PFSK-1 (cell line): ENCODE measurements around the gene RFX4.

ENCODE experiments used
- FOXP2 ChIP-seq: optimal IDR thresholded peaks from 2 replicates; pipeline ENCODE3; 2011; ENCODE audit warnings: borderline replicate concordance, control low read depth, inconsistent platforms; ENCODE audit not compliant: insufficient read depth; ENCODE audit errors: extremely low read length, extremely low read depth
- POLR2AphosphoS5 ChIP-seq: IDR thresholded peaks from 2 replicates; pipeline ENCODE4 v1.6.1; 2012; ENCODE audit warnings: low read depth, mild to moderate bottlenecking, control low read depth, low read length, moderate library complexity
- SIN3A ChIP-seq: IDR thresholded peaks from 2 replicates; pipeline ENCODE4 v1.6.1; 2012; ENCODE audit warnings: mild to moderate bottlenecking, low read length, moderate library complexity, borderline replicate concordance; ENCODE audit not compliant: insufficient read depth
- TAF1 ChIP-seq: IDR thresholded peaks from 2 replicates; pipeline ENCODE4 v1.6.1; 2012; ENCODE audit warnings: low read length, control low read depth, borderline replicate concordance; ENCODE audit not compliant: insufficient read depth
- TF ChIP-seq, protein P1 (sequence below), 2 experiments: IDR thresholded peaks; 2 replicates each; pipeline versions ENCODE4 v1.6.1 to v1.8.0; 2011 to 2012; ENCODE audit warnings: low read depth in 2 of 2, low read length in 2 of 2, control low read depth in 1 of 2, inconsistent platforms in 1 of 2, mild to moderate bottlenecking in 1 of 2, moderate library complexity in 1 of 2; ENCODE audit not compliant: insufficient read depth in 1 of 2

The RFX4 gene

DNA sequence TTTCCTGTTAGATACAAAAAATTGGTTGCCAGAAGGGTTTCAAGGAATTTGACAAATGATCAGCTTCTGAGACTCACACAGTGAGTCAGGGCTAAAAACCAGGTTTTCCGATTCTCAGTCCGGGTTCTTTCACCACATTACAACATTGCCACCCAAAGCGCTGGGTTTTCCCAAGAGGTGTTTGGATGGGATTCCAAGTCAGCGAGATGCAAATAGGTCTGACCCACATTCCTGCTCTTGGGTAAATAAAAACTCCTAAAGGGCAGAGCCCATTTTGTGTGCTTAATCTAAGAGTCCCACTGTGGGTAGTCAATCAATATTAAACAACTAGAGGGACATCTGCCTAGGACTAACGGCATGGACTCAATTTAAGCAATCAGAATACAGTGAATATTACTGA lies 186.3 kb downstream of the RFX4 start:
- TF ChIP-seq SIN3A (no peak), FOXP2 (no peak), TAF1 (no peak), POLR2AphosphoS5 (no peak)
- TF ChIP-seq, protein P1, sequence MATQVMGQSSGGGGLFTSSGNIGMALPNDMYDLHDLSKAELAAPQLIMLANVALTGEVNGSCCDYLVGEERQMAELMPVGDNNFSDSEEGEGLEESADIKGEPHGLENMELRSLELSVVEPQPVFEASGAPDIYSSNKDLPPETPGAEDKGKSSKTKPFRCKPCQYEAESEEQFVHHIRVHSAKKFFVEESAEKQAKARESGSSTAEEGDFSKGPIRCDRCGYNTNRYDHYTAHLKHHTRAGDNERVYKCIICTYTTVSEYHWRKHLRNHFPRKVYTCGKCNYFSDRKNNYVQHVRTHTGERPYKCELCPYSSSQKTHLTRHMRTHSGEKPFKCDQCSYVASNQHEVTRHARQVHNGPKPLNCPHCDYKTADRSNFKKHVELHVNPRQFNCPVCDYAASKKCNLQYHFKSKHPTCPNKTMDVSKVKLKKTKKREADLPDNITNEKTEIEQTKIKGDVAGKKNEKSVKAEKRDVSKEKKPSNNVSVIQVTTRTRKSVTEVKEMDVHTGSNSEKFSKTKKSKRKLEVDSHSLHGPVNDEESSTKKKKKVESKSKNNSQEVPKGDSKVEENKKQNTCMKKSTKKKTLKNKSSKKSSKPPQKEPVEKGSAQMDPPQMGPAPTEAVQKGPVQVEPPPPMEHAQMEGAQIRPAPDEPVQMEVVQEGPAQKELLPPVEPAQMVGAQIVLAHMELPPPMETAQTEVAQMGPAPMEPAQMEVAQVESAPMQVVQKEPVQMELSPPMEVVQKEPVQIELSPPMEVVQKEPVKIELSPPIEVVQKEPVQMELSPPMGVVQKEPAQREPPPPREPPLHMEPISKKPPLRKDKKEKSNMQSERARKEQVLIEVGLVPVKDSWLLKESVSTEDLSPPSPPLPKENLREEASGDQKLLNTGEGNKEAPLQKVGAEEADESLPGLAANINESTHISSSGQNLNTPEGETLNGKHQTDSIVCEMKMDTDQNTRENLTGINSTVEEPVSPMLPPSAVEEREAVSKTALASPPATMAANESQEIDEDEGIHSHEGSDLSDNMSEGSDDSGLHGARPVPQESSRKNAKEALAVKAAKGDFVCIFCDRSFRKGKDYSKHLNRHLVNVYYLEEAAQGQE (IDR thresholded peaks at IDR 0.05; ENCODE audit: insufficient read depth in 1 of 2, low read depth in 2 of 2, low read length in 2 of 2) = no peak

DNA sequence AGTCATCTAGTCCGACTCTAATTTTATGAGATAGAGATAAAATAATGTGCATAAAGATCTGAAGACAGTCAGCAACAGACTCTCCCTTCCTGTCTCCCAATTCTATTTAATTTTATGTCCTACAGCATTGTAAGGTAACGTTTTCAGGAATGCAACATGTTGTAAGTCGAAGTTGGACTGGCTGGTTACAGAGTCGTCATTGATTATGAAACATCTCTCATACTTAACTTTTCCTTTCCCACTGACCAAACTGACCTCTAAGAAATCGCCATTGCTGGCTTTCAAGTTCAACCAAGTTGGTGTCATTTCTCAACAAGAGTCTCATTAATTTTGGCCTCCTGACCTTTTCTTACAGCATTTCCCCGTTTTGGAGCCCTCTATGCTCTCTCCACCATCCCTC lies 186.7 kb downstream of the RFX4 start:
- TF ChIP-seq FOXP2 (no peak), SIN3A (no peak), TAF1 (no peak), POLR2AphosphoS5 (no peak)
- TF ChIP-seq, protein P1 (IDR thresholded peaks at IDR 0.05; ENCODE audit: insufficient read depth in 1 of 2, low read depth in 2 of 2, low read length in 2 of 2) = no peak

DNA sequence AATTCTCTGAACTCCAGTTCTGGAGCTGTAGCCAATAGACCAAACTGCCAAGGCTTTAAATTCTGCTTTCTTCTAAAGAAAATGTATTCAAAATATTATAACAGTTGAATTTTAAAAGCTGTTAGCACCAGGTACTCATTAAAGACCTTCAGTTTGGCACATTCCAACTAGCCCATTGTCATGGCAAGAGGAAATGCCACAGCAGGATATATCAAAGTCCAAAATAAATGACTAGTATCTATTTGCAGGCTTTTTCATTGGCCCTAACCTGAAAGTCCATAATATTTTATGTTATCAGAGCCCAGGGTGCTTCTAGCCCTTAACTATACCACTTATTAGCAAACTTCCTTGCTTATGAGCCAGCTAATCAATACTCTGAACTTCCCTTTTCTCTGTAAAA lies 188.6 kb downstream of the RFX4 start:
- no peak for TF ChIP-seq TAF1
- TF ChIP-seq FOXP2 = no peak
- TF ChIP-seq SIN3A = no peak
- TF ChIP-seq POLR2AphosphoS5 = no peak

DNA sequence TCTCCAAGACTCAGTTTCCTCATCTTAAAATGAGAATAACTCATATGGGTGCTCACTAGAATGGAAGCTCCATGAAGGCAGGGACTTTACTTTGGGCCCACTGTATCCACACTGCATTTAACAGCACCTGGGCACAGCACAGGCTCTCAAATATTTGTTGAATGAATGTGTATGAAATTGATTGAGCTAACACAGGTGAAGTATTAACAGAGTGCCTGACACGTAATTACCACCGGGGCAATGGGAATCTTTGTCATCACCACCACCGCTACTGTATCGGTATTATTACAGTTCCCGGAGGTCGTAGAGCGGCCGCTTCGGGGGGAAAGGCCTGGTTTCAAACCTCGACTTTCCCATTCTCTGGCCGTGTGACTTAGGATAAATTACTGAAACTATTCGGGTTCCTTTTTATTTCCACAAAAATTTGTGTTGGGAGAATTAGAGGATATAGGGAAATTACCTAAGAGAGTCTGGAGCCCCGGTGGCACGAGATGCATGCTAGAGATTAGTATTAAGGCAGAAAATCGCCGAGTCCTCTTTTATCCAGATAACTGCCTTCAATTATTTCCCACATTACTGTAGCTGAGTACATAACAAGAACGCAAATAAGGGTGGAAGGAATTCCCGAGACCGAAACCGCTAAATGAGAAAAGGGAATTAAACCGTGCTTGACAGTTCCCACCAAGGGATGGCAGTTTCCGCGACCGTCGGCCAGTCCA lies 190.6 kb downstream of the RFX4 start:
- TF ChIP-seq, protein P1 (IDR thresholded peaks at IDR 0.05; ENCODE audit: insufficient read depth in 1 of 2, low read depth in 2 of 2, low read length in 2 of 2) = no peak
- no peak for TF ChIP-seq POLR2AphosphoS5
- TF ChIP-seq SIN3A = no peak
- TF ChIP-seq FOXP2 = no peak
- no peak for TF ChIP-seq TAF1

DNA sequence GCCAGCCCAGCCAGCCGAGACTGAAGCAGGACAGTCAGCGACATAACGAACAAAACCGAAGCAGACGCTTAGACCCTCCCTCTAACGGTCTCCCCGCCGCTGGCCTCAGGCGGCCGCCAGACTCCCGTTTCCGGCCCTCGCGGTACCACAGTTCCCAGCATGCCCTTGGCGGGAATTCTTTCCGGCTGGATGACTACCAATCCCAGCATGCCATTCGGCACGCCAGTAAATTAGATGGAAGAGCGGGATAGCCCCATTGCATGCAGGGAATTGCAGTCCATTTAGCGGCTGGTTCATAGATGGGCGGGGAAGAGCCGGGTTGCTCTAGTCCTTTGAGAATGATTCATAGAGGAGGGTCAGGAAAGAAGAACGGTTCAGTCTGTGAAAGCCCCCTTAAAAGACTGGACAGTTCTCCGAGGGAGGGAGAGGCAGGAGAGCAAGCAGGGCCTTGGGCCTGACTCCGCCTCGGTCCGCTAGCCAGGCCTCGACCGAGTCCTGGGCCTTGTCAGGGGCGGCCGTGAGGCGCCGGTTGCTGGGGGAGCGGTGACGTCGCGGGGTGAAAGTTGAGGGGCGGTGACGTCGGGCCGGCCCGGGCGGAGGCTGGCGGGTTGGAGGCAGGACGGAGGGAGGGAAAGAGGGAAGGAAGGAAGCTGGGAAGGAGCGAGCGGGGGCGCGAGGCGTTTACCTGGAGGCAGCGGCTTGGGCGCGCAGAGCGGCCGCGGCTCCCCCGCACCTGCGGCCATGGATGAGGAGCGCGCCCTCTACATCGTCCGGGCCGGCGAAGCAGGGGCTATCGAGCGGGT lies 191.4 kb downstream of the RFX4 start, which contains the start of gene RIC8B:
RIC8B (plus strand) TSS at position 678 of the 803 bp plus-strand sequence; CDS start at position 742, 64 bp downstream.
- TF ChIP-seq FOXP2 = peak; percentile 39
- TF ChIP-seq, protein P1 (IDR thresholded peaks at IDR 0.05; ENCODE audit: insufficient read depth in 1 of 2, low read depth in 2 of 2, low read length in 2 of 2) = 0 out of 4 replicates have a peak, but pooled peaks of 1 of the 2 experiments have one; percentile 2
- TF ChIP-seq POLR2AphosphoS5 = peak; percentile 78; the same call in 1 of the 2 replicates
- no peak for TF ChIP-seq SIN3A
- peak; percentile 79; the same call in 1 of the 2 replicates for TF ChIP-seq TAF1
